HepG2 (cell line): Measurements from ENCODE around the gene NOTO. TPM values are rescaled to one million over a fixed set of nuclear protein-coding genes. Genes with fewer than 3 reads are reported as not detected.

ENCODE experiments used
- ATAC-seq: fragments of 200-7000 bp; cut with Tn5 transposase; 3 replicates; pipeline ENCODE4 v1.9.1; 2020; ENCODE audit warnings: mild to moderate bottlenecking, moderate library complexity
- BruUV-seq: library from RNA; stranded (reverse); fragments of 400-500 nt; replicated peaks from 2 replicates; lab custom pipeline; 2021; lab: Mats Ljungman, UMichigan
- CTCF ChIA-PET: fragments of 300-600 bp; formaldehyde crosslinking; extraction: SDS; loops from one replicate; lab custom pipeline; 2021; ENCODE audit warnings: low total read pairs, inconsistent platforms, low intra/inter-chr PET ratio; lab: Yijun Ruan, JAX
- POLR2A ChIA-PET: fragments of 350-600 bp; sonication (Branson Sonifier 250); formaldehyde crosslinking; loops from one replicate; lab custom pipeline; 2020; ENCODE audit warnings: antibody characterized with exemption, inconsistent platforms; lab: Yijun Ruan, JAX
- DNase-seq: peaks from one replicate; pipeline ENCODE4 v3.0.0-alpha.2; 2015; ENCODE audit warnings: low spot score
- FAIRE-seq: peaks from 3 replicates; lab custom pipeline; 2011; peaks lifted over from hg19 to GRCh38; lab: Jason Lieb, UNC
- H2AFZ ChIP-seq: one replicate; pipeline ENCODE4 v1.6.1; 2011; ENCODE audit warnings: low read length, inconsistent platforms
- H3K27ac ChIP-seq: fragments of 300-600 bp; 3 replicates; pipeline ENCODE4 v1.8.0; 2011; ENCODE audit warnings: mixed run types, mild to moderate bottlenecking, mixed read lengths, low read length, inconsistent platforms; ENCODE audit not compliant: insufficient read depth; ENCODE audit errors: extremely low read length
- H3K27me3 ChIP-seq, 2 experiments: fragments of 200-600 bp in 1 of 2; 2 replicates in 1 of 2; 3 replicates in 1 of 2; pipeline versions ENCODE4 v1.6.0 to v1.8.0; 2011; ENCODE audit warnings: low read length in 2 of 2, mild to moderate bottlenecking in 2 of 2, moderate library complexity in 2 of 2, inconsistent platforms in 1 of 2; ENCODE audit not compliant: insufficient read depth in 2 of 2, control insufficient read depth in 1 of 2
- H3K36me3 ChIP-seq, 2 experiments: fragments of 200-600 bp in 1 of 2; replicated peaks in 1 of 2; 2 replicates in 1 of 2; 3 replicates in 1 of 2; pipeline versions ENCODE4 v1.5.1 to v1.8.0; 2011; ENCODE audit warnings: low read length in 2 of 2, inconsistent platforms in 1 of 2; ENCODE audit not compliant: insufficient read depth in 2 of 2, control insufficient read depth in 1 of 2
- H3K4me1 ChIP-seq: 2 replicates; pipeline ENCODE4 v1.5.1; 2012; ENCODE audit warnings: low read length, inconsistent platforms; ENCODE audit not compliant: insufficient read depth
- H3K4me2 ChIP-seq: 2 replicates; pipeline ENCODE4 v1.6.0; 2011; ENCODE audit warnings: low read depth, low read length, inconsistent platforms
- H3K4me3 ChIP-seq, 3 experiments: fragments of 200-600 bp in 1 of 3; sonication (generic), shearing (Covaris generic) in 1 of 3; replicated peaks in 1 of 3; 2 replicates each; pipeline ENCODE4 v1.5.1; 2011 to 2016; ENCODE audit warnings: low read length in 3 of 3, inconsistent platforms in 2 of 3, low read depth in 2 of 3, mild to moderate bottlenecking in 2 of 3, control low read depth in 1 of 3, mixed read lengths in 1 of 3; ENCODE audit not compliant: insufficient read depth in 1 of 3
- H3K79me2 ChIP-seq: one replicate; pipeline ENCODE4 v1.6.1; 2011; ENCODE audit warnings: low read length, inconsistent platforms; ENCODE audit not compliant: insufficient read depth
- H3K9ac ChIP-seq: 2 replicates; pipeline ENCODE4 v1.6.0; 2011; ENCODE audit warnings: mild to moderate bottlenecking, low read depth, low read length, inconsistent platforms; ENCODE audit not compliant: insufficient read depth
- H3K9me3 ChIP-seq: 2 replicates; pipeline ENCODE4 v1.5.1; 2012; ENCODE audit warnings: mild to moderate bottlenecking, low read length
- H4K20me1 ChIP-seq: 2 replicates; pipeline ENCODE4 v1.6.0; 2011; ENCODE audit warnings: inconsistent platforms, mild to moderate bottlenecking, low read length, moderate library complexity; ENCODE audit not compliant: insufficient read depth
- CCAR2 ChIP-seq: fragments of 200-400 bp; formaldehyde crosslinking; optimal IDR thresholded peaks from 2 replicates; pipeline ENCODE3; 2018; ENCODE audit warnings: low read depth, mild to moderate bottlenecking, low read length, moderate library complexity
- ETV6 ChIP-seq: sonication (generic); formaldehyde crosslinking; conservative IDR thresholded peaks from 2 replicates; pipeline ENCODE4 v1.4.0; 2020; ENCODE audit warnings: missing genetic modification reagents
- HNRNPK ChIP-seq: fragments of 200-400 bp; formaldehyde crosslinking; IDR thresholded peaks from 2 replicates; pipeline ENCODE4 v1.6.1; 2018; ENCODE audit warnings: low read length, low read depth, moderate library complexity, mild to moderate bottlenecking; ENCODE audit not compliant: poor library complexity, severe bottlenecking
- NKX3-1 ChIP-seq: sonication (generic); formaldehyde crosslinking; IDR thresholded peaks from 2 replicates; pipeline ENCODE4 v1.5.0; 2020; ENCODE audit warnings: missing genetic modification reagents
- SP140L ChIP-seq: sonication (generic); formaldehyde crosslinking; IDR thresholded peaks from 2 replicates; pipeline ENCODE4 v1.4.0; 2020; ENCODE audit warnings: missing genetic modification reagents, borderline replicate concordance
- ZNF12 ChIP-seq: sonication (generic); formaldehyde crosslinking; IDR thresholded peaks from 2 replicates; pipeline ENCODE4 v1.5.0; 2020; ENCODE audit warnings: missing genetic modification reagents
- ZNF576 ChIP-seq: sonication (generic); formaldehyde crosslinking; IDR thresholded peaks from 2 replicates; pipeline ENCODE4 v1.4.0; 2020; ENCODE audit warnings: mild to moderate bottlenecking, missing genetic modification reagents
- ZNF615 ChIP-seq: sonication (generic); formaldehyde crosslinking; IDR thresholded peaks from 2 replicates; pipeline ENCODE4 v1.5.0; 2020; ENCODE audit warnings: mild to moderate bottlenecking, missing genetic modification reagents, borderline replicate concordance
- ZNF672 ChIP-seq: sonication (generic); formaldehyde crosslinking; IDR thresholded peaks from 2 replicates; pipeline ENCODE4 v1.8.1; 2022; ENCODE audit warnings: missing genetic modification reagents
- ZNF75D ChIP-seq: sonication (generic); formaldehyde crosslinking; IDR thresholded peaks from 2 replicates; pipeline ENCODE4 v1.8.1; 2023; ENCODE audit warnings: missing genetic modification reagents, mild to moderate bottlenecking, borderline replicate concordance
- ZSCAN29 ChIP-seq: sonication (generic); formaldehyde crosslinking; conservative IDR thresholded peaks from 2 replicates; pipeline ENCODE4 v1.4.0; 2020; ENCODE audit warnings: mild to moderate bottlenecking, missing genetic modification reagents
- WGBS: methylation state at CpG from one replicate; pipeline ENCODE4 v1.1.6; 2017; ENCODE audit warnings: low lambda C conversion rate; 5-methylcytosine and 5-hydroxymethylcytosine counted together
- in situ Hi-C: cut with HindIII; loops from 2 replicates; pipeline ENCODE4 v1.10.0; 2017; ENCODE audit warnings: low pct_unique_long_range_greater_than_20kb; ENCODE audit not compliant: extremely low pct_ligation_motif_present
- intact Hi-C: fragments of 100-400 bp; cut with micrococcal nuclease; formaldehyde crosslinking; loops from one replicate; pipeline ENCODE4 v1.10.0; 2022; ENCODE audit not compliant: unreplicated experiment
- polyA plus RNA-seq, 8 experiments: library from polyadenylated mRNA; depleted of rRNA in 3 of 8; stranded (reverse) in 7 of 8; unstranded in 1 of 8; fragments of >200 nt; fragmentation: Illumina TruSeq in 4 of 8; extraction: Trizol in 4 of 8; gene quantifications; 2 replicates each; pipeline versions ENCODE4 v1.2.1 to v1.2.3, GENCODE V29; 2011 to 2016; ENCODE audit warnings: low read depth in 4 of 8, missing spikeins in 1 of 8, mixed read lengths in 1 of 8; ENCODE audit not compliant: insufficient read depth in 1 of 8
- total RNA-seq, 5 experiments: library from RNA; depleted of rRNA; stranded (reverse); fragments of >200 nt; fragmentation: Illumina TruSeq; extraction: Trizol; gene quantifications; 2 replicates each; pipeline ENCODE4 v1.2.3, GENCODE V29; 2016; ENCODE audit warnings: low read depth in 1 of 5
- TF ChIP-seq, protein P1 (sequence below): sonication (generic); formaldehyde crosslinking; IDR thresholded peaks from 2 replicates; pipeline ENCODE4 v1.4.0; 2020; ENCODE audit warnings: missing genetic modification reagents

NOTO gene
- total and polyA plus RNA-seq, 2 of the 13 experiments (the other 11 are each of a cell fraction or from before 2014, with no cell fraction given), result not detected

DNA sequence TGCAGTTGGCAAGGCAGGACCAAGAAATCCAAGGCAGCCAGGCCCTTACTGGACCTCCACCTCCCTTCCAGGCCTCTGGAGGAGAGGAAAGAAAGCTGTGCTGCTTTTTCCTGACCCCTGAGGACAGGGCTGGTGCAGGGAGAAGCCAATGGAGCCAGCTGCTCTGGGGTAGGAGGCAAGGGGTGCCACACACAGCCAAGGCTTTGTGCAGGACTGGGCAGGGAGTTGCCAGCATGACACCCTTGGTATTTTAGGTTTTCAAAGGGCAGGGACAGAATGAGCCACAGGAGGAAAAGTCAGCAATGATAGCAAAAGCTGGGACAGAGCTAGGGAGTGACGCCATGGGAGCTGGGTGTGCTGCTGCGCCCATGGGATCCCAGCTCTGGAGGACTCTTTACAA is 54.6 kb downstream of the NOTO start:
- Histone ChIP-seq H3K4me3 (no peak overlapping the region), H4K20me1 (no peaks in the 10 kb centered on the region), H3K9ac (no peak overlapping the region), H2AFZ (no peak overlapping the region), H3K4me2 (no peak overlapping the region), H3K9me3 (no peaks in the 10 kb centered on the region), H3K4me1 (peaks cover 23% of the 10 kb centered on the region), H3K27me3 (no peaks in the 10 kb centered on the region)
- intact Hi-C loops, result no loop called here
- in situ Hi-C loops, result no loop called here
- BruUV-seq, result no TSS peak
- POLR2A ChIA-PET, result interaction anchor here (0.6 to 1.6 kb wide), 4 partner anchors 10 to 32 kb away, joined by 3 to 8 read pairs (median 4); partner anchors contain the start of genes CCT7 and PRADC1
- 100% methylated on average over 2 of the region's 2 CpGs for WGBS
- ATAC-seq, result peak; percentile 3
- CTCF ChIA-PET, result no interaction called here
- no peak for TF ChIP-seq ETV6 (CRISPR knock-in tag)
- TF ChIP-seq NKX3-1 (CRISPR knock-in tag), result no peak
- no peak for TF ChIP-seq ZNF672 (CRISPR knock-in tag)
- no peak for TF ChIP-seq ZSCAN29 (CRISPR knock-in tag)
- TF ChIP-seq, all 625 proteins: peak for 0
- H3K79me2 ChIP-seq, result no peaks in the 10 kb centered on the region
- FAIRE-seq (no peak), DNase-seq (no peak)
- H3K27ac ChIP-seq, result no peak overlapping the region
- peaks cover 10 to 33% of the 10 kb centered on the region in 2 experiments for H3K36me3 ChIP-seq

GRCh38 chr2:73257425-73258125 is 55.2 kb downstream of the NOTO start:
- Histone ChIP-seq H3K9ac (no peak overlapping the region), H3K4me3 (no peak overlapping the region), H2AFZ (no peak overlapping the region), H3K36me3 (peaks cover 7 to 29% of the 10 kb centered on the region in 2 experiments), H3K4me2 (no peak overlapping the region), H3K9me3 (no peaks in the 10 kb centered on the region), H3K27ac (no peak overlapping the region), H3K79me2 (no peaks in the 10 kb centered on the region), H3K27me3 (no peaks in the 10 kb centered on the region), H4K20me1 (no peaks in the 10 kb centered on the region), H3K4me1 (peaks cover 28% of the 10 kb centered on the region)
- 86% methylated on average over 10 of the region's 10 CpGs for WGBS
- intact Hi-C loops, result no loop called here
- no TSS peak for BruUV-seq
- CTCF ChIA-PET, result no interaction called here
- DNase-seq (no peak), ATAC-seq (no peak), FAIRE-seq (no peak)
- in situ Hi-C loops, result no loop called here
- POLR2A ChIA-PET, result interaction anchor here (0.8 to 1.6 kb wide), 3 partner anchors 10 to 32 kb away, joined by 3 to 8 read pairs (median 4); partner anchors contain the start of genes CCT7 and PRADC1
- no peak for TF ChIP-seq ZNF75D (CRISPR knock-in tag)
- no peak for TF ChIP-seq ZNF12 (CRISPR knock-in tag)
- no peak for TF ChIP-seq HNRNPK
- TF ChIP-seq ZNF615 (CRISPR knock-in tag), result no peak
- TF ChIP-seq SP140L (CRISPR knock-in tag), result no peak
- TF ChIP-seq, protein P1, sequence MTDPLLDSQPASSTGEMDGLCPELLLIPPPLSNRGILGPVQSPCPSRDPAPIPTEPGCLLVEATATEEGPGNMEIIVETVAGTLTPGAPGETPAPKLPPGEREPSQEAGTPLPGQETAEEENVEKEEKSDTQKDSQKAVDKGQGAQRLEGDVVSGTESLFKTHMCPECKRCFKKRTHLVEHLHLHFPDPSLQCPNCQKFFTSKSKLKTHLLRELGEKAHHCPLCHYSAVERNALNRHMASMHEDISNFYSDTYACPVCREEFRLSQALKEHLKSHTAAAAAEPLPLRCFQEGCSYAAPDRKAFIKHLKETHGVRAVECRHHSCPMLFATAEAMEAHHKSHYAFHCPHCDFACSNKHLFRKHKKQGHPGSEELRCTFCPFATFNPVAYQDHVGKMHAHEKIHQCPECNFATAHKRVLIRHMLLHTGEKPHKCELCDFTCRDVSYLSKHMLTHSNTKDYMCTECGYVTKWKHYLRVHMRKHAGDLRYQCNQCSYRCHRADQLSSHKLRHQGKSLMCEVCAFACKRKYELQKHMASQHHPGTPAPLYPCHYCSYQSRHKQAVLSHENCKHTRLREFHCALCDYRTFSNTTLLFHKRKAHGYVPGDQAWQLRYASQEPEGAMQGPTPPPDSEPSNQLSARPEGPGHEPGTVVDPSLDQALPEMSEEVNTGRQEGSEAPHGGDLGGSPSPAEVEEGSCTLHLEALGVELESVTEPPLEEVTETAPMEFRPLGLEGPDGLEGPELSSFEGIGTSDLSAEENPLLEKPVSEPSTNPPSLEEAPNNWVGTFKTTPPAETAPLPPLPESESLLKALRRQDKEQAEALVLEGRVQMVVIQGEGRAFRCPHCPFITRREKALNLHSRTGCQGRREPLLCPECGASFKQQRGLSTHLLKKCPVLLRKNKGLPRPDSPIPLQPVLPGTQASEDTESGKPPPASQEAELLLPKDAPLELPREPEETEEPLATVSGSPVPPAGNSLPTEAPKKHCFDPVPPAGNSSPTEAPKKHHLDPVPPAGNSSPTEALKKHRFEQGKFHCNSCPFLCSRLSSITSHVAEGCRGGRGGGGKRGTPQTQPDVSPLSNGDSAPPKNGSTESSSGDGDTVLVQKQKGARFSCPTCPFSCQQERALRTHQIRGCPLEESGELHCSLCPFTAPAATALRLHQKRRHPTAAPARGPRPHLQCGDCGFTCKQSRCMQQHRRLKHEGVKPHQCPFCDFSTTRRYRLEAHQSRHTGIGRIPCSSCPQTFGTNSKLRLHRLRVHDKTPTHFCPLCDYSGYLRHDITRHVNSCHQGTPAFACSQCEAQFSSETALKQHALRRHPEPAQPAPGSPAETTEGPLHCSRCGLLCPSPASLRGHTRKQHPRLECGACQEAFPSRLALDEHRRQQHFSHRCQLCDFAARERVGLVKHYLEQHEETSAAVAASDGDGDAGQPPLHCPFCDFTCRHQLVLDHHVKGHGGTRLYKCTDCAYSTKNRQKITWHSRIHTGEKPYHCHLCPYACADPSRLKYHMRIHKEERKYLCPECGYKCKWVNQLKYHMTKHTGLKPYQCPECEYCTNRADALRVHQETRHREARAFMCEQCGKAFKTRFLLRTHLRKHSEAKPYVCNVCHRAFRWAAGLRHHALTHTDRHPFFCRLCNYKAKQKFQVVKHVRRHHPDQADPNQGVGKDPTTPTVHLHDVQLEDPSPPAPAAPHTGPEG (CRISPR knock-in tag), result no peak
- no peak for TF ChIP-seq CCAR2
- TF ChIP-seq ZNF576 (CRISPR knock-in tag), result no peak
